ENCODE measurements around the gene ZNF677. TPM values are rescaled to one million over a fixed set of nuclear protein-coding genes. Genes with fewer than 3 reads are reported as not detected.
"Not testable (repeated sequence)": the region's sequence is repeated elsewhere in the genome, so short reads cannot be mapped to it uniquely, and the experiment has no call there.

Gene ZNF677
- total RNA-seq, 1 experiment from 2014 or later: 32.8 TPM

DNA sequence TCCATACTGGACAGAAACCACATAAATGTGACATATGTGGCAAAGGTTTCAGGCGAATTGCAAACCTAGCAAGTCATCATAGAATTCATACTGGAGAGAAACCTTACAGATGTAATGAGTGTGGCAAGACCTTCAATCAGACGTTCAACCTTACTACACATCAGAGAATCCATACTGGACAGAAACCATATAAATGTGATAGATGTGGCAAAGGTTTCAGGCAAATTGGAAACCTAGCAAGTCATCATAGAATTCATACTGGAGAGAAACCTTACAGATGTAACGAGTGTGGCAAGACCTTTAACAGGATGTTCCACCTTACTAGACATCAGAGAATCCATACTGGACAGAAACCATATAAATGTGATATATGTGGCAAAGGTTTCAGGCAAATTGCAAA, 43.1 kb downstream of the ZNF677 start:
- peaks cover 68% of the 10 kb centered on the region for H3K9me3 ChIP-seq (ENCODE audit: control insufficient read depth, insufficient read depth, low read depth, low read length)
- POLR2A ChIA-PET: not testable (repeated sequence)

DNA sequence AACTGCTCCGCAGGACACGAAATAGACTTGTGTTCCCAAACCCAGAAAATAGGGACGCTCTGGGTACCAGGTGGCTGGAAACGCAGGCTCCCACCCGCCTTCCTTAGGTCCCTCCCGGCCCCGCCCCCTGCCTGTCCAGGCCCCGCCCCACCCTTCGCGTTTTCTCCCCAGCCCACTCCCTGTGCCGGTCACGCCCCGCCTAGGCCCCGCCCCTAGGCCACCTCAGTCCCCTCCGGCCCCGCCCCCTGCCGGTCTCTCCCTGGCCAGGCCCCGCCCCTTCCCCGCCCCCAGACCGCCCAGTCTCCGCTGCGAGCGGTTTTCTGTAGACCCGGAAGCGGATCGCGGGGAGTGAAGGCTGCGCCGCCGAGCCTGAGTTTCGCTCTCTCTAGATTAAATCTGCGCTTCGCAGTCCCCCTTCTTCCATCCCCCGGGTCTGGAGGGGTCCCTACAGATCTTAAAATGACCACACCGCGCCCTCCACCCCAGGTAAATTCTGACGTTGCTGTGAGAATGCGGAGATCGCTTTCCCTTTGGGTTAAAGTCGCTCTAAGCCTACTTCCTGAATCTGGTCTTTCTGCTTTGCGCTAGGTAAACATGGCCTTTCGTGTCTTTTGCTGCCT, 57.8 kb downstream of the ZNF677 start:
- TF ChIP-seq, protein P1, sequence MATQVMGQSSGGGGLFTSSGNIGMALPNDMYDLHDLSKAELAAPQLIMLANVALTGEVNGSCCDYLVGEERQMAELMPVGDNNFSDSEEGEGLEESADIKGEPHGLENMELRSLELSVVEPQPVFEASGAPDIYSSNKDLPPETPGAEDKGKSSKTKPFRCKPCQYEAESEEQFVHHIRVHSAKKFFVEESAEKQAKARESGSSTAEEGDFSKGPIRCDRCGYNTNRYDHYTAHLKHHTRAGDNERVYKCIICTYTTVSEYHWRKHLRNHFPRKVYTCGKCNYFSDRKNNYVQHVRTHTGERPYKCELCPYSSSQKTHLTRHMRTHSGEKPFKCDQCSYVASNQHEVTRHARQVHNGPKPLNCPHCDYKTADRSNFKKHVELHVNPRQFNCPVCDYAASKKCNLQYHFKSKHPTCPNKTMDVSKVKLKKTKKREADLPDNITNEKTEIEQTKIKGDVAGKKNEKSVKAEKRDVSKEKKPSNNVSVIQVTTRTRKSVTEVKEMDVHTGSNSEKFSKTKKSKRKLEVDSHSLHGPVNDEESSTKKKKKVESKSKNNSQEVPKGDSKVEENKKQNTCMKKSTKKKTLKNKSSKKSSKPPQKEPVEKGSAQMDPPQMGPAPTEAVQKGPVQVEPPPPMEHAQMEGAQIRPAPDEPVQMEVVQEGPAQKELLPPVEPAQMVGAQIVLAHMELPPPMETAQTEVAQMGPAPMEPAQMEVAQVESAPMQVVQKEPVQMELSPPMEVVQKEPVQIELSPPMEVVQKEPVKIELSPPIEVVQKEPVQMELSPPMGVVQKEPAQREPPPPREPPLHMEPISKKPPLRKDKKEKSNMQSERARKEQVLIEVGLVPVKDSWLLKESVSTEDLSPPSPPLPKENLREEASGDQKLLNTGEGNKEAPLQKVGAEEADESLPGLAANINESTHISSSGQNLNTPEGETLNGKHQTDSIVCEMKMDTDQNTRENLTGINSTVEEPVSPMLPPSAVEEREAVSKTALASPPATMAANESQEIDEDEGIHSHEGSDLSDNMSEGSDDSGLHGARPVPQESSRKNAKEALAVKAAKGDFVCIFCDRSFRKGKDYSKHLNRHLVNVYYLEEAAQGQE (IDR thresholded peaks at IDR 0.05; ENCODE audit: insufficient read depth in 1 of 2, low read depth in 2 of 2, low read length in 1 of 2): no peak
- peak; percentile 89 for TF ChIP-seq SIN3A (IDR thresholded peaks at IDR 0.05; ENCODE audit: borderline replicate concordance, insufficient read depth, low read depth, low read length)
- TF ChIP-seq, protein P2, sequence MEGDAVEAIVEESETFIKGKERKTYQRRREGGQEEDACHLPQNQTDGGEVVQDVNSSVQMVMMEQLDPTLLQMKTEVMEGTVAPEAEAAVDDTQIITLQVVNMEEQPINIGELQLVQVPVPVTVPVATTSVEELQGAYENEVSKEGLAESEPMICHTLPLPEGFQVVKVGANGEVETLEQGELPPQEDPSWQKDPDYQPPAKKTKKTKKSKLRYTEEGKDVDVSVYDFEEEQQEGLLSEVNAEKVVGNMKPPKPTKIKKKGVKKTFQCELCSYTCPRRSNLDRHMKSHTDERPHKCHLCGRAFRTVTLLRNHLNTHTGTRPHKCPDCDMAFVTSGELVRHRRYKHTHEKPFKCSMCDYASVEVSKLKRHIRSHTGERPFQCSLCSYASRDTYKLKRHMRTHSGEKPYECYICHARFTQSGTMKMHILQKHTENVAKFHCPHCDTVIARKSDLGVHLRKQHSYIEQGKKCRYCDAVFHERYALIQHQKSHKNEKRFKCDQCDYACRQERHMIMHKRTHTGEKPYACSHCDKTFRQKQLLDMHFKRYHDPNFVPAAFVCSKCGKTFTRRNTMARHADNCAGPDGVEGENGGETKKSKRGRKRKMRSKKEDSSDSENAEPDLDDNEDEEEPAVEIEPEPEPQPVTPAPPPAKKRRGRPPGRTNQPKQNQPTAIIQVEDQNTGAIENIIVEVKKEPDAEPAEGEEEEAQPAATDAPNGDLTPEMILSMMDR (IDR thresholded peaks at IDR 0.05): no peak
- TF ChIP-seq POLR2AphosphoS5 (IDR thresholded peaks at IDR 0.05; ENCODE audit: low read depth, low read length): peak; percentile 96
- no peak for TF ChIP-seq TCF7L2 (IDR thresholded peaks at IDR 0.05; ENCODE audit: low read depth, low read length)
- Histone ChIP-seq H3K4me1 (ENCODE audit: control insufficient read depth, insufficient read depth, low read length) (peaks cover 7% of the 10 kb centered on the region), H3K27ac (ENCODE audit: low read length) (peak overlapping the region; percentile 92), H3K27me3 (ENCODE audit: control insufficient read depth, insufficient read depth, low read length) (no peaks in the 10 kb centered on the region), H3K9me3 (ENCODE audit: control insufficient read depth, insufficient read depth, low read depth, low read length) (peaks cover 32% of the 10 kb centered on the region), H3K36me3 (ENCODE audit: control insufficient read depth, insufficient read depth, low read length) (no peaks in the 10 kb centered on the region), H3K4me3 (ENCODE audit: low read depth in 2 of 2, low read length in 2 of 2) (peak overlapping the region; percentile 74 to 100)
- intact Hi-C loops (cut with micrococcal nuclease; ENCODE audit: unreplicated experiment) (loop anchor here (5.0 kb wide), 1 partner anchor 165 kb away; no protein-coding TSS in a partner anchor), in situ Hi-C loops (cut with HindIII; ENCODE audit: low pct_unique_long_range_greater_than_20kb, low sequenced_read_pairs) (no loop called here)
- BruUV-seq (replicated peaks): no TSS peak
- ChIA-PET POLR2A (no interaction called here), CTCF (no interaction called here)
- DNase-seq (ENCODE audit: low read depth, low spot score) (peak; percentile 61), ATAC-seq (peak; percentile 84)

More for the DNA sequence above, 43.1 kb downstream of the ZNF677 start:
- in situ Hi-C loops (cut with HindIII; ENCODE audit: low pct_unique_long_range_greater_than_20kb, low sequenced_read_pairs); H3K4me1 ChIP-seq (ENCODE audit: control insufficient read depth, insufficient read depth, low read length); DNase-seq (ENCODE audit: low read depth, low spot score); H3K36me3 ChIP-seq (ENCODE audit: control insufficient read depth, insufficient read depth, low read length); H3K27me3 ChIP-seq (ENCODE audit: control insufficient read depth, insufficient read depth, low read length); ATAC-seq; CTCF ChIA-PET; intact Hi-C loops (cut with micrococcal nuclease; ENCODE audit: unreplicated experiment); BruUV-seq (replicated peaks); H3K4me3 ChIP-seq (ENCODE audit: low read depth in 2 of 2, low read length in 2 of 2); H3K27ac ChIP-seq (ENCODE audit: low read length): not testable (repeated sequence)

DNA sequence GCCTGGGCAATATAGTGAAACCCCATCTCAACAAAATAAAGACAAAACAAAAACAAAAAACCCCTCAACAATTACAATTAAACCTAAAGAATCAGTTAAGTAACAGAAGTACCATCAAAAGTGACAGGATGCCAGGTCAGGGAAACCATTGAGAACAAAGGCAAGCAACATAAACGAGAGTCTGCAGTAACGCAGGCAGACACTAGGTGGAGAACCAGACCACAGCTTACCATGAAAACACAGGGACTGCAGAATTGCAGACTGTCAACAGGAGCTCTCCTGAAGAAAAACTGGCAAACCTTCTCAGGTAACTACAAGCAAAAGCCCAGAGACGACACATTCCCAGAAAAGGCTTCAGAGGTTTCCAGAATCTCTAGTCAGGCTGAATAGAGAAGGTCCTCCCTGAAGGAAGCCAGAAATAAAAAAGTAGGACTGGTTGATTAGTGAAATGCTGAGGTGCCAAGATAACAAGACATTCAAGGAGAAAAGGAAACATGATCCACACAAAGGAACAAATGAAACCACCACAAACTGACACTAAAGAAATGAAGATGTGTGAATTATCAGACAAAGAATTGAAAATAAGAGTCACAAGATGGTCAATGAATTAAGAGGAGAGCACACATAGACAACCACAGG, 59.3 kb downstream of the ZNF677 start:
- Histone ChIP-seq H3K9me3 (ENCODE audit: control insufficient read depth, insufficient read depth, low read depth, low read length) (peaks cover 25% of the 10 kb centered on the region; the same call in 1 of the 2 replicates), H3K4me3 (ENCODE audit: low read depth in 2 of 2, low read length in 2 of 2) (no peak overlapping the region), H3K27me3 (ENCODE audit: control insufficient read depth, insufficient read depth, low read length) (no peaks in the 10 kb centered on the region), H3K27ac (ENCODE audit: low read length) (no peak overlapping the region), H3K36me3 (ENCODE audit: control insufficient read depth, insufficient read depth, low read length) (no peaks in the 10 kb centered on the region), H3K4me1 (ENCODE audit: control insufficient read depth, insufficient read depth, low read length) (peaks cover 7% of the 10 kb centered on the region)
- CTCF ChIA-PET: interaction anchor here (0.5 to 1.3 kb wide), 6 partner anchors 167 to 552 kb away, joined by 3 to 9 read pairs (median 4); no protein-coding TSS in a partner anchor
- TF ChIP-seq, protein P2 (IDR thresholded peaks at IDR 0.05): peak; percentile 99
- no peak for TF ChIP-seq POLR2AphosphoS5 (IDR thresholded peaks at IDR 0.05; ENCODE audit: low read depth, low read length)
- TF ChIP-seq SIN3A (IDR thresholded peaks at IDR 0.05; ENCODE audit: borderline replicate concordance, insufficient read depth, low read depth, low read length): 0 out of 2 replicates have a peak, but pooled peaks have one; percentile 45
- intact Hi-C loops (cut with micrococcal nuclease; ENCODE audit: unreplicated experiment) (loop anchor here (5.0 kb wide), 1 partner anchor 167 kb away; no protein-coding TSS in a partner anchor), in situ Hi-C loops (cut with HindIII; ENCODE audit: low pct_unique_long_range_greater_than_20kb, low sequenced_read_pairs) (no loop called here)
- POLR2A ChIA-PET: no interaction called here
- ATAC-seq: peak; percentile 58
- BruUV-seq (replicated peaks): no TSS peak
- peak; percentile 88 for DNase-seq (ENCODE audit: low read depth, low spot score)
